ENCODE results near the gene NELFB. TPM values are rescaled to one million over a fixed set of nuclear protein-coding genes. Genes with fewer than 3 reads are reported as not detected.

Gene NELFB
- total and polyA plus RNA-seq, 9 of the 15 experiments (the other 6 are each of a cell fraction or from before 2014, with no cell fraction given): 0.24 to 84.0 (median 29.7) TPM

GRCh38 chr9:137256856-137257255, 1.7 kb downstream of the NELFB start:
- H3K4me3 ChIP-seq: no peak overlapping the region
- H3K9me1 ChIP-seq (ENCODE audit: control insufficient read depth, insufficient read depth, low read length): no peaks in the 10 kb centered on the region
- ATAC-seq (no peak), DNase-seq (ENCODE audit: extremely low read depth in 1 of 4, low spot score in 3 of 4) (no peak), FAIRE-seq (no peak)
- intact Hi-C loops (cut with micrococcal nuclease): no loop called here
- in situ Hi-C loops (cut with MboI): no loop called here
- no TSS peak for BruUV-seq (replicated peaks)
- peaks cover 13 to 51% of the 10 kb centered on the region in 2 experiments for H3K4me1 ChIP-seq (replicated peaks in 1 of 2; ENCODE audit: control insufficient read depth in 2 of 2, insufficient read depth in 2 of 2, low read length in 2 of 2)
- peaks cover 34% of the 10 kb centered on the region for H3K36me3 ChIP-seq (ENCODE audit: control insufficient read depth, insufficient read depth, low read length)
- H2AFZ ChIP-seq (ENCODE audit: low read depth, low read length): no peak overlapping the region
- H4K20me1 ChIP-seq (replicated peaks; ENCODE audit: control insufficient read depth, insufficient read depth, low read length): no peaks in the 10 kb centered on the region; the same call in 1 of the 2 replicates
- WGBS (ENCODE audit: insufficient coverage, low coverage, missing lambda C conversion rate): 97% methylated on average over 11 of the region's 15 CpGs
- ChIA-PET CTCF (ENCODE audit: low intra/inter-chr PET ratio) (no interaction called here), POLR2A (interaction anchor here (0.7 to 8.3 kb wide), 3 partner anchors 10 to 16 kb away, joined by 3 to 221 read pairs (median 4); partner anchors contain the start of gene TUBB4B)
- H3K79me2 ChIP-seq (ENCODE audit: control insufficient read depth, insufficient read depth, low read length): peaks cover 39% of the 10 kb centered on the region
- H3K9me3 ChIP-seq (replicated peaks; ENCODE audit: control insufficient read depth, insufficient read depth, low read depth, low read length): no peaks in the 10 kb centered on the region
- peak overlapping the region in 1 of 2 experiments; percentile 95; a peak in 2 of 4 replicates for H3K9ac ChIP-seq (ENCODE audit: insufficient read depth in 1 of 2, low read depth in 2 of 2, low read length in 2 of 2)
- no peaks in the 10 kb centered on the region for H3K27me3 ChIP-seq (ENCODE audit: control insufficient read depth in 2 of 2, insufficient read depth in 2 of 2, low read length in 2 of 2)
- TF ChIP-seq DACH1 (IDR thresholded peaks at IDR 0.05; ENCODE audit: partially characterized antibody): no peak
- TF ChIP-seq ZBTB33 (CRISPR knock-in tag; IDR thresholded peaks at IDR 0.05): peak; percentile 27; the same call in 1 of the 2 replicates
- 0 out of 2 replicates have a peak overlapping the region, but pooled peaks have one; percentile 97 for H3K4me2 ChIP-seq (ENCODE audit: insufficient read depth, low read length)
- H3K27ac ChIP-seq (ENCODE audit: extremely low read depth, low read depth, low read length): no peak overlapping the region
